OCI-M2 (cell line): ENCODE results near the gene BCAS4.
"Not testable (repeated sequence)": the region's sequence is repeated elsewhere in the genome, so short reads cannot be mapped to it uniquely, and the experiment has no call there.

Source experiments
- DNase-seq: peaks from one replicate; lab custom pipeline; 2025; ENCODE audit not compliant: unreplicated experiment; lab: John Stamatoyannopoulos, UW

BCAS4 gene

GRCh38 chr20:50874111-50874757 is 79.4 kb downstream of the BCAS4 start:
- no peak for DNase-seq

GRCh38 chr20:50874758-50875665 is 80.2 kb downstream of the BCAS4 start:
- DNase-seq = no peak

DNA sequence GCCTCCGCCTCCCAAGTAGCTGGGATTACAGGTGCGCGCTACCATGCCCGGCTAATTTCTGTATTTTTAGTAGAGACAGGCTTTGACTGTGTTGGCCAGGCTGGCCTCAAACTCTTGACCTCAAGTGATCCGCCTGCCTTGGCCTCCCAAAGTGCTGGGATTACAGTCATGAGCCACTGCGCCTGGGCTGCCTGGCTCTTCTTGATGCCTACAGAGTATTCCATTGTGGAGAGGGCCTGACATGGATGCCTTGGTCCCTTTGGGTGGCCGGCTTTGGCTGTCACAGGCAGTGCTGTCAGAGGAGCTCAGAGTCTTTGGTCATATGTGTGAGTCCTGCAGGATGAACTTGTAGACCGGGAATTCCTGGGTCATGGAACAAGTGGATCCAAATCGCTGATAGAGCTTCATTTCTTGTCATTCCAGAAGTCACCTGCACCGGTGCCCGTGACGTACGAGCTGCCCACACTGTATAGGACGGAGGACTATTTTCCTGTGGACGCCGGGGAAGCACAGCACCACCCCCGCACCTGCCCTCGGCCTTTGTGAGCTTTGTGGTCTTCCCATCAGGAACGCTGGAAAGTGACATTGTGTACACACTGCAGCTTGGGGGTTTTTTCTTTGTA is 81.3 kb downstream of the BCAS4 start:
- DNase-seq = no peak

DNA sequence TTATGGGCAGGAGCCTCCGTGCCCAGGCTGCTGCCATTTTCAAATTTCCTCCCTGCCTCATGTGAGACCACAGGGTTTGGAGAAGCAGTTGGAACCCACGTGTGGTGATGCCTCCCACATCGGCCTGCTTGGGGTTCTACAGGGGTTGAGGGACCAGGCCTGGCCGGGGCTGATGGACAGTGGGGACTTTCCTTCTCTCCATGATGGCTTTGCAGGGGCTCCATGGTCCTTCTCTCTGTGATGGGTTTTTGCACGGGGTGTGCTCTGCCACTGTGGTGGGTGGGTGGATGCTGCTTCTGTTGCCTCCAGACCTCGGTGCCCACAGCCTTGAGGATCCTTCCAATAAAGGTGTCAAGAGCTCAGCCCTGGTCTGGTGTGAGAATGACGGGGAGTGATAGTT is 82.0 kb downstream of the BCAS4 start:
- DNase-seq = no peak

DNA sequence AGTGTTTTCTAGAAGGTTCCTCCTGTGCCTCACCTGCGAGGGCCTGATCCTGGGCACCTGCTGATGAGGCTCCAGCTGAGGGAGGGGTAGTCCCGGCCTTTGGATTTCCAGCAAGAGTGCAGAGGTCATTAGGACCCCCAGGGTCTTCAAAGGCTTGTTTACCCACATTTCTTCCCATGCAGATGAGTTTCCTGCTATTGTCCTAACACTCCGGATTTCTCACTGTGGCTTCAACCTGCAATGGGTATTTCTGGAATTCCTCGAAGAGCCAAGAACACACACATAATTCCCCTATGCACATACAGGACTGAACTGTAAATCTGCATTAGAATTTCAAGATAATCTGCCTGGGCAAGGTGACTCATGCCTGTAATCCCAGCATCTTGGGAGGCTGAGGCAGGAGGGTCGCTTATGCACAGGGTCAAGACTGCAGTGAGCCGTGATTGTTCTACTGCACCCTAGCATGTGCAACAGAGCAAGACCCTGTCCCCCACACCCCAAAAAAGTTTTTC is 82.4 kb downstream of the BCAS4 start:
- DNase-seq = no peak

GRCh38 chr20:50879649-50880550 is 85.0 kb downstream of the BCAS4 start:
- DNase-seq = no peak

DNA sequence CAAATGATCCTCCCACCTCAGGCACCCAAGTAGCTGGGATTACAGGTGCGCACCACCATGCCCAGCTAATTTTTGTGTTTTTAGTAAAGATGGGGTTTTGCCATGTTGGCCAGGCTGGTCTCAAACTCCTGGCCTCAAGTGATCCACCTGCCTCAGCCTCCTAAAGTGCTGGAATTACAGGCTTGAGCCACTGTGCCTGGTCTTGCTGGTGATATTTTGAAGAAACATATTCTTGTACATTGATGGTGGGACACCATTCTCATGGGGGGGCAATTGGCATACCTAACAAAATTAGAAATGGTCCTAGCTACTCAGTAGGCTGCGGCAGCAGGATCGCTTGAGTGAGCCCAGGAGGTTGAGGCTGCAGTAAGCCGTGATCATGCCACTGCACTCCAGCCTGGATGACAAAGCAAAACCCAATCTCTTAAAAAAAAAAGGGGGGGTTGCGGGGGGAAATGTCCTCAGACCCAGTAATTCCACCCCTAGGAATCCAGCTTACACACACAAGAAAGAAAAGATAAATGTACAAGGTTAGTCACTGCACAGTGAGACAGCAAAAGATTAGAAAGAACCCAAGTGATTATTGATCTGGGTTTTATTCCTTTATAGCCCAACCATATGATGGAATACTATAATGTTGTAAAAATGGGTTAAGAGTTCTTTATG is 87.0 kb downstream of the BCAS4 start:
- not testable (repeated sequence) for DNase-seq

- DNase-seq = no peak
Observed at GRCh38 chr20:50883856-50884255, 89.0 kb downstream of the BCAS4 start.

DNA sequence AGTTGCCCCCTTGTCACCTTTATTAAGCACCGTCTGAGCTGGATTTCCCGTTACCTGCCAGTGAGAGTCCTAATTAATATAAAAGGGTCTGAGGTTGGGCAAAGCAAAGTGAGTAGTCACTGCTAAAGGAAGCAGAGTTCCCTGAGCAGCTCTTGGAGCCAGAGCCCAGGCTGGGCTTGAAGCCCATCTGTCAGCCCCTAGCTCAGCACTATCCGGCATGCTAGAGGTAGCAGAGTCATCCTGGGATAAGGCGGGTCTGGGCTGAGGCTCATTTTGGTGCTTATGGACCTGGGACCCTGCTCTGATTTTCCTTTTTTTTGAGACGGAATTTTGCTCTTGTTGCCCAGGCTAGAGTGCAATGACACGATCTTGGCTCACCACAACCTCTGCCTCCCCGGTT is 90.2 kb downstream of the BCAS4 start:
- no peak for DNase-seq

DNA sequence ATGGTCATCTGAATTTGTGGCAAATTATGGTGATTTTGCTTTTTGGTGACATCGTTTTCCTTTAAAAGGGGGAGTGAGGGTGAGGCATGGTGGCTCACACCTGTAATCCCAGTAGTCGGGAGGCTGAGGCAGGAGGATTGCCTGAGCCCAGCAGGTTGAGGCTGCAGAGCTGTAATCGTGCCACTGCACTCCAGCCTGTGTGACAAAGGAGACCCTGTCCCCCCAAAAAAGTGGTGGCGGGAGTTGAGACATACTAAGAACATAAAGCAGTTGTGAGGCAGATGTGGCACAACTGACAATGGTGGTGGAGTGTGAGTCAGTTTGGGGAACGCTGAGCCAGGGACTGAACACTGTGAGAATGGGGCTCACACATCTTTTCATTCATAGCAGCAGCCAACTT is 90.9 kb downstream of the BCAS4 start:
- DNase-seq = no peak

GRCh38 chr20:50886184-50886790 is 91.4 kb downstream of the BCAS4 start:
- DNase-seq = no peak

DNA sequence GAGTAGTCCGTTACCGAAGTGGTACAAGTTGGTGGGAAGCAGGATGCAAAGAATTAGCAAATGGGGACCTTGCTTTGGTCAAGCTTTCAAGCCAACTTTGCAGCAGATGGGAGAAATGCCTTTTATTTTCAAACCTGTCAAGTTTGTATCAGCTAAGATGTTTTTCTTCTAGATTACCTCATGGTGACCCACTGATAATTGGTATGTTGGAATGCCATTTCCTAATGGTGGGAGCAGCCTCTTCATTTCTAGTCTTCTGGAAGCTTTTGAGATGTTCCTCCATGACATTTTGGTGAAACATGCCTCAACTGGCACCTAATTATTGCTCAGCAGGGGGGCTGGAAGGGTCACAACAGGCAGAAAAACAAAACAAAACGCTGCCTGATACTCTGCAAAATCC is 92.7 kb downstream of the BCAS4 start:
- DNase-seq = no peak

DNA sequence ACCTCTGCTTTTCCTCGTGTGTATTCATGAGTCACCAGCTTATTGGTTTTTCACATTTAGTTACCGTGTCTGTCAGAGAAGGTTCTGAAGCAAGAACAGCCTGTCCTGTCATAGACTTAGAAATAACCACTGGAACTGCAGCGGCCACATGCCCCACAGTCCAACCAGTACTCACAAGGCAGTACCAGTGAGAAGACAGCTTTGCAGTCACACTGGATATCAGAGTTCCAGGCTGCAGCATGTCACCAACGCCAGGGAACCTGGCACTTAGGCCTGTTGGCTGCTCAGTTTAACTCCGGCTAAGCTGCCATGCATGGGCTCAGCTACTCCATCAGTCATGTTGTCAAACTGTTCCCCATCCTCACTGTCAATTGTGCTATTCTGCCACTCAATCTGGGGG is 96.3 kb downstream of the BCAS4 start:
- no peak for DNase-seq

DNA sequence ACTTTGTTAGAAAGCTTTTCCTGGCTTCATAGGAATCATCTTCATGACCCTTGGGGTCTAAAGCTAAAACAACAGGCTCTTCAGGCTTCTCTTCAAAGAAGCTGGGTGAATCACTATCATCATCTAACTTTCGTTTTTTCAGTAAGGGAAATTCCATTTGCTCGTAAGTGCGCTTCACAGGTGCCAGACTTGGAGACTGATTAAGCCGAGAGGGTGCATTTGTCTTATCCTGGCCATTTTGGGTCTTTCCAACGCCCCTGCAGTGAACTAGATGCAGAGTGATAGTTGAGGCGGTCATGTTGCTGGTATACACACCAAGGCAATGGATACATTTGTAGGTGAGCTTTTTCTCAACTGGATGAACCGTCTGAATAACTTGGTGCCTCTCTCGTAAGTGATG is 97.5 kb downstream of the BCAS4 start:
- no peak for DNase-seq

DNA sequence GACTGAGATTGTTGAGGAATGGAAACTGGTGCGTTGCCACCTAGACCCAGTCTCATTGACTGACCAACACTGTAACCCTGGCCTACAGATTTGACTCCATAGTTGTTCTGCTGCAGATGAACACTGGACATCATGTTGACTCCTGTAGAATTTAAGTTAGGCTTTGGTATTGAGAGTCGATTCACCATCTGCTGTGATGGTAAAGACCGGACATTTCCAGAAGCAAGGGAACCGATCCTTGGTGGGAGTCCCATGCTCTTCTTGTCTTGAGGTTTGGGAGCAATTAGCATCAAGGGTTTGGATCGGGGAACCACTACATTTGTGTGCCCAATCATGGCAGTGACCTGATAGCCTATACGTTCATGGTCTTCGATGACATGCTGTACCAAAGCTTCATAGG is 98.8 kb downstream of the BCAS4 start:
- DNase-seq = no peak

DNA sequence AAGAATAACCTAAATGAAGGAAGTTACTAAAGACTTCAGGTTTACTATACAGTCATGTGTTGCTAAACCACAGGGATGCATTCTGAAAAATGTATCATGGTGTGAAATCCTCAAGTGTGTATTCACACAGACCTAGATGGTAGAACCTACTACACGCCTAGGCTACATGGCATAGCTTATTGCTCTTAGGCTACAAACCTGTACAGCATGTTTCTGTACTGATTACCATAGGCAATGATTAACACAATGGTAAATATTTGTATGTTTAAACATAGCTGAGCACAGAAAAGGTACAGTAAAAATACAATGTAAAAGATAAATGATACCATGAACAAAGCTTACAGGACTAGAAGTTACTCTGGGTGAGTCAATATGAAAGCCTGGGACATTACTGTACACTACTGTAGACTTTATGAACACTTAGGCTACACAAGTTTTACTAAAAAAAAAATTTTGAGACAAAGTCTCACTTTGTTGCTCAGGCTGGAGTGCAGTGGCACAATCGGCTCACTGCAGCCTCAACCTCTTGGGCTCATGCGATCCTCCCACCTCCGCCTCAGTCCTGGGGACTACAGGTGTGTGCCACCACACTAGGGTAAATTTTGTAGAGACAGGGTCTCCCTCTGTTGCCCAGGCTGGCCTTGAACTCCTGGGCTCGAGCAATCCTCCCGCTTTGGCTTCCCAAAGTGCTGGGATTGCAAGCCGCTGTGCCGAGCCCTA is 100.4 kb downstream of the BCAS4 start:
- no peak for DNase-seq

DNA sequence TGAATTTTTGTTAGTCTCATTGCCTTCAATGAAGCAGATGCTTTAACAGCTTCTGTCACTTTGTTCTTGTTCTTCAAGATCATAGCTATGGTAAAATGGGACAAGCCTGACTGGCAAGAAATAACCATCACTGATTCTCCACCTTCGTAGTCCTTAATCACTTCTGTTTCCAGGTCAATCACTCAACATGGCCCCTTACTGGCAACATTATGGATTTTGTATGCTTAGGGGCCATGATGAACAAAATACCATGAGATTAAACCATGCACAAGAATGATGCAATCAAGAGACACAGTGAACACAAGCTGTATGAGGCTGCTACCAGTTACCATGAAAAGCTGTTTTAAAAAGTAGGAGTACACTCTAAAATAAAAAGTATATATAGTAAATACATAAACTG is 103.6 kb downstream of the BCAS4 start:
- DNase-seq = no peak

DNA sequence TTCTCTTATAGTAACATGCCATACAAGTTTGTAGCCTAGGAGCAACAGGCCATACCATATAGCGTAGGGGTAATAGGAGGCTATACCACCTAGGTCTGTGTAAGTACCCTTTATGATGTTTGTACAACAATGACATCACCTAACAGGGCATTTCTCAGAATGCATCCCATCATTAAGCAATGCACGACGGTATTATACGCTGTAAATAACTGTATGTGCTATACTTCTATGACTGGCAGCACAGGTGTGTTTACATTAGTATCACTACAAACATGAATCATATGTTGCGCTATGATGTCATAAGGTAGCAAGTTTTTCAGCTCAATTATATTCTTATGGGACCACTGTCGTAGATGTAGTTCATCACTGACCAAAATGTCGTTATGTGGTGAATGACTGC is 105.4 kb downstream of the BCAS4 start:
- no peak for DNase-seq

GRCh38 chr20:50901301-50901700 is 106.4 kb downstream of the BCAS4 start:
- DNase-seq = no peak
